IPS DF 6.9 (cell line): ENCODE measurements around the gene HOXB3.

Experiments used
- DNase-seq: peaks from one replicate; pipeline ENCODE4 v3.0.0-alpha.2; 2013; ENCODE audit warnings: low read depth, low spot score
- H3K27ac ChIP-seq: one replicate; pipeline ENCODE4 v1.5.1; 2013; ENCODE audit warnings: low read length, control low read depth
- H3K27me3 ChIP-seq: 2 replicates; pipeline ENCODE4 v1.6.1; 2013; ENCODE audit warnings: mild to moderate bottlenecking, low read length; ENCODE audit not compliant: control insufficient read depth, insufficient read depth
- H3K36me3 ChIP-seq: 2 replicates; pipeline ENCODE4 v1.6.1; 2013; ENCODE audit warnings: low read length; ENCODE audit not compliant: control insufficient read depth, insufficient read depth
- H3K4me1 ChIP-seq: 2 replicates; pipeline ENCODE4 v1.6.1; 2013; ENCODE audit warnings: low read length; ENCODE audit not compliant: control insufficient read depth, insufficient read depth
- H3K4me3 ChIP-seq: 2 replicates; pipeline ENCODE4 v1.5.1; 2013; ENCODE audit warnings: mild to moderate bottlenecking, low read length
- H3K9me3 ChIP-seq: 2 replicates; pipeline ENCODE4 v1.6.1; 2013; ENCODE audit warnings: low read length, inconsistent platforms; ENCODE audit not compliant: control insufficient read depth, insufficient read depth
- WGBS: extraction: QIAGEN DNeasy Blood & Tissue Kit; methylation state at CpG from one replicate; pipeline ENCODE4 v1.1.7; 2013; ENCODE audit warnings: mixed read lengths, missing lambda C conversion rate; ENCODE audit not compliant: insufficient read length, insufficient coverage; 5-methylcytosine and 5-hydroxymethylcytosine counted together

Gene HOXB3

GRCh38 chr17:48601539-48602425 lies 11.7 kb upstream of the HOXB3 start:
- Histone ChIP-seq H3K4me3 (no peak overlapping the region), H3K4me1 (no peaks in the 10 kb centered on the region; the same call in 1 of the 2 replicates), H3K27me3 (peaks cover 100% of the 10 kb centered on the region), H3K36me3 (no peaks in the 10 kb centered on the region), H3K9me3 (no peaks in the 10 kb centered on the region), H3K27ac (no peak overlapping the region)
- no peak for DNase-seq
- no CpG with 5 or more reads among the region's 35 CpGs for WGBS

GRCh38 chr17:48601207-48601538 lies 11.1 kb upstream of the HOXB3 start:
- H3K4me3 ChIP-seq, result no peak overlapping the region
- no CpG with 5 or more reads among the region's 4 CpGs for WGBS

GRCh38 chr17:48600244-48601098 lies 10.4 kb upstream of the HOXB3 start:
- no CpG with 5 or more reads among the region's 17 CpGs for WGBS
- Histone ChIP-seq H3K27ac (no peak overlapping the region), H3K27me3 (peaks cover 100% of the 10 kb centered on the region)

More at GRCh38 chr17:48601207-48601538, 11.1 kb upstream of the HOXB3 start:
- no peaks in the 10 kb centered on the region for H3K9me3 ChIP-seq
- H3K4me1 ChIP-seq, result peaks cover 2% of the 10 kb centered on the region; the same call in 1 of the 2 replicates
- no peak overlapping the region for H3K27ac ChIP-seq
- no peak for DNase-seq
- peaks cover 100% of the 10 kb centered on the region for H3K27me3 ChIP-seq
- no peaks in the 10 kb centered on the region for H3K36me3 ChIP-seq

GRCh38 chr17:48599354-48599753 lies 9.3 kb upstream of the HOXB3 start:
- no peak for DNase-seq
- Histone ChIP-seq H3K27ac (no peak overlapping the region), H3K4me1 (peaks cover 2% of the 10 kb centered on the region; the same call in 1 of the 2 replicates), H3K4me3 (no peak overlapping the region), H3K9me3 (no peaks in the 10 kb centered on the region), H3K27me3 (peaks cover 100% of the 10 kb centered on the region), H3K36me3 (no peaks in the 10 kb centered on the region)
- no CpG with 5 or more reads among the region's 5 CpGs for WGBS

More at GRCh38 chr17:48600244-48601098, 10.4 kb upstream of the HOXB3 start:
- Histone ChIP-seq H3K9me3 (no peaks in the 10 kb centered on the region), H3K4me3 (no peak overlapping the region), H3K36me3 (no peaks in the 10 kb centered on the region), H3K4me1 (peaks cover 2% of the 10 kb centered on the region; the same call in 1 of the 2 replicates)
- no peak for DNase-seq

GRCh38 chr17:48598736-48599135 lies 8.7 kb upstream of the HOXB3 start:
- no peak for DNase-seq
- no peak overlapping the region for H3K27ac ChIP-seq
- no peaks in the 10 kb centered on the region for H3K36me3 ChIP-seq
- no peaks in the 10 kb centered on the region for H3K9me3 ChIP-seq
- no CpG with 5 or more reads among the region's 7 CpGs for WGBS
- H3K27me3 ChIP-seq, result peaks cover 98% of the 10 kb centered on the region
- peaks cover 4% of the 10 kb centered on the region; the same call in 1 of the 2 replicates for H3K4me1 ChIP-seq
- no peak overlapping the region for H3K4me3 ChIP-seq

- no CpG with 5 or more reads among the region's 68 CpGs for WGBS
- Histone ChIP-seq H3K9me3 (no peaks in the 10 kb centered on the region), H3K4me1 (peaks cover 4% of the 10 kb centered on the region; the same call in 1 of the 2 replicates), H3K27ac (no peak overlapping the region), H3K36me3 (no peaks in the 10 kb centered on the region), H3K4me3 (no peak overlapping the region), H3K27me3 (peaks cover 96% of the 10 kb centered on the region)
- DNase-seq, result no peak
Measured at GRCh38 chr17:48597778-48598631, 8.0 kb upstream of the HOXB3 start.

GRCh38 chr17:48597528-48597777 lies 7.4 kb upstream of the HOXB3 start:
- no peak overlapping the region for H3K4me3 ChIP-seq
- no peak overlapping the region for H3K27ac ChIP-seq
- no peaks in the 10 kb centered on the region for H3K9me3 ChIP-seq
- DNase-seq, result no peak
- H3K4me1 ChIP-seq, result peaks cover 4% of the 10 kb centered on the region; the same call in 1 of the 2 replicates
- H3K36me3 ChIP-seq, result no peaks in the 10 kb centered on the region
- peaks cover 96% of the 10 kb centered on the region for H3K27me3 ChIP-seq
- no CpG with 5 or more reads among the region's 16 CpGs for WGBS

GRCh38 chr17:48596735-48597527 lies 6.9 kb upstream of the HOXB3 start:
- Histone ChIP-seq H3K4me1 (peaks cover 4% of the 10 kb centered on the region; the same call in 1 of the 2 replicates), H3K27me3 (peaks cover 96% of the 10 kb centered on the region), H3K36me3 (no peaks in the 10 kb centered on the region), H3K4me3 (no peak overlapping the region), H3K27ac (no peak overlapping the region), H3K9me3 (no peaks in the 10 kb centered on the region)
- no peak for DNase-seq
- WGBS, result no CpG with 5 or more reads among the region's 26 CpGs

GRCh38 chr17:48596000-48596734 lies 6.1 kb upstream of the HOXB3 start:
- no peak overlapping the region for H3K27ac ChIP-seq
- WGBS, result no CpG with 5 or more reads among the region's 54 CpGs
- H3K4me3 ChIP-seq, result no peak overlapping the region
- no peaks in the 10 kb centered on the region for H3K9me3 ChIP-seq
- H3K4me1 ChIP-seq, result 0 out of 2 replicates have a peak, but pooled peaks cover 4% of the 10 kb centered on the region
- DNase-seq, result no peak
- peaks cover 96% of the 10 kb centered on the region for H3K27me3 ChIP-seq
- H3K36me3 ChIP-seq, result no peaks in the 10 kb centered on the region
